Myocyte (in vitro differentiated cells): Measurements from ENCODE around the gene DHRS13. TPM values are rescaled to one million over a fixed set of nuclear protein-coding genes. Genes with fewer than 3 reads are reported as not detected.
"Not testable (repeated sequence)": the region's sequence is repeated elsewhere in the genome, so short reads cannot be mapped to it uniquely, and the experiment has no call there.

Experiments
- DNase-seq: peaks from one replicate; pipeline ENCODE4 v3.0.0-alpha.2; 2012; ENCODE audit warnings: low read depth
- microRNA counts: library from miRNA; unstranded; fragments of <30 nt; microRNA quantifications from one replicate; lab custom pipeline; 2016
- microRNA-seq: library from miRNA; unstranded; fragments of <30 nt; microRNA quantifications from one replicate; pipeline ENCODE4, GENCODE V29; 2016
- total RNA-seq: library from RNA; depleted of rRNA; stranded (reverse); fragments of >200 nt; gene quantifications from 2 replicates; pipeline ENCODE4 v1.2.3, GENCODE V29; 2014

DHRS13 gene
- total RNA-seq, 1 donor from 2014 or later, result 5.3 TPM

DNA sequence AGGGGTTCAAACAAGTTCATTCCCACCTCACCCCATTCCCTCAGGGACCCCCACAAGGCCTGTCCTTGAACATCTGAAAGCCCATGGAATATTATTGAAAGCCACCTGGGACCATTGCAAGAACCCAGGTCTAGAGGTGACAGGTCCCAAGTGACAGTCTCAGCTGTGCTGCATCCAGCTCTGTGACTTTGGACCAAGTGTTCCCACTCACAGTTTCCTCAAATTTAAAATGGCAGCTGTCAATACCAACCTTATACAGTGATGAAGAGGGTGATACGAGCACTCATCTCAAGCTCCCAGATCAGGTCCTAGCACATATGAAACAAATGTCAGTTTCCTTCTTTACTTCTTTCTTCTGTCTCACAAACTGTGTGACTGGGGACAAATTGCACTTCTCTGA lies 38.9 kb downstream of the DHRS13 start:
- no peak for DNase-seq

DNA sequence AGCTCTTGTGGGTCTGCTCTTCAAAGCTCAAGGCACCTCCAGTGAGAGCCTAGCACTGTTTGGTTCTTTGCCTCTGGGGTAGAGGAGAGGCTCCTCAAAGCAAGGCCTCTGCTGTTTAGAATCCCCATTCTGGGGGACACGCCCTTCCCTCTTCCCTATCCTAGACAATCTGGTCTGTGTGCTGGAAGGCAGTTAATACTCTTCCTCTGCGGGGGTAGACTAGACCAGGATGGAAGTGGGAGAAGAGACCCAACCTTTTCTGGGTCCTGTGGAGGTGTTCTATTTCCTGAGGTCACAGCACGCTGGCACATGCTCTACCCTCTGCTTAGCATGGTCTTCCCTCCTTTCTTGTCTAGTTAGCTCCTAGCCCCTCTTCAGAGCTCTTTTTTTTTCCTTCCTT lies 40.3 kb downstream of the DHRS13 start:
- no peak for DNase-seq

DNA sequence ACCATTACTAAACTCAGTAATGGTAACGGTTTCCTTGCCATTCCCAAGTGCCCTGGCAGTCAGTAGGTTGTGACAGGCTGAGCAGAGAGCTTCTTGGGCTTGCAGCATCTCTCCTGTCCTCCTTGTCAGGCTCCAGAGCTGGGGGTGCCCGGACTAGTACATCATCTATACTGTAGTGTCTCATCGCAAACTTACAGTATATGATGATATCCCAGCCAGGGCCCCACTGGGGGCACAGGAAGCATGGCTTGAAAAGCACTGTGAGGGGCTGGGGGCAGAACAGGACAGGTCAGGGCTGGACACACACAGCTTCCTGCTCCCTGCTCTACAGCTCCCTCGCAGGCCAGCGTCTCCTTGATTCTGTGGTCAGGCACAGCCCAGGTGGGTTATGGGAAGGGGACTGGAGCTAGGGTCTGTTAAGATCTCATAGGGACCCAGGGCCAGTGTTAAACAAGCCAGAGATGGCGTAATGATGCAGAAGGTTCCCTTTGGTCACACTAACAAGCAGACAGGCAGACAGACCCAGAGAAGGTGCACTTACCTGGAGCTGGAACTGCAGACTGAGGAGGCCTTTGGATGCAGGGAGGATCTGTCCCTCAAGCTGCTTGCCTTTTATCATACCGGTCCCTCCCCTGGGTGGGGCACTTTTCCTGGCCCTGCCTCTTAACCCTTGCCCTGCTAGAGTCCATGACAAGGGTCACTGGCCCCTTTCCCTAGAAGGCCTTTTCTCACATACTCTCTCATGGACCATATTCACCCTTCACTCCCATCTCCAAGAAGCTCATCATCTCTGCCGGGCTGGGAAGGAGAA lies 41.3 kb downstream of the DHRS13 start:
- no peak for DNase-seq

DNA sequence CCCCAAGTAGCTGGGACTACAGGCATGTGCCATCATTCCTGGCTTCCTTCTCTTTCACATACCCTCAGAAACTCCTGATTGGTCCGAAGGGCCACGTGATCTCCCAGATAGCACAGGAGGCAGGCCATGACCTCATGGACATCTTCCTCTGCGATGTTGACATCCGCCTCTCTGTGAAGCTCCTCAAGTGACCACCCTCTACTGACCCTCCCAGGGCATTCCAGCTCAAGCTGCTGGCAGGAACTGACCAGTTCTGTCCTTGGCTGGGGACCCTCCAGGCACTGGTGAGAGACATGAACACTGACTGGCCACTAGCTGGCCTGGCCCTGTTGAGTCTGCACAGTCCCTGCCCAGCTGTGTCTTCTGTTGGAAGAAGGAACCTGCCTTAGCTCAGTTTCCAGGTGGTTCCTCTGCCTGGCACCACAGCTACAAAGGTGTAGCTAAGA lies 42.5 kb downstream of the DHRS13 start:
- no peak for DNase-seq

DNA sequence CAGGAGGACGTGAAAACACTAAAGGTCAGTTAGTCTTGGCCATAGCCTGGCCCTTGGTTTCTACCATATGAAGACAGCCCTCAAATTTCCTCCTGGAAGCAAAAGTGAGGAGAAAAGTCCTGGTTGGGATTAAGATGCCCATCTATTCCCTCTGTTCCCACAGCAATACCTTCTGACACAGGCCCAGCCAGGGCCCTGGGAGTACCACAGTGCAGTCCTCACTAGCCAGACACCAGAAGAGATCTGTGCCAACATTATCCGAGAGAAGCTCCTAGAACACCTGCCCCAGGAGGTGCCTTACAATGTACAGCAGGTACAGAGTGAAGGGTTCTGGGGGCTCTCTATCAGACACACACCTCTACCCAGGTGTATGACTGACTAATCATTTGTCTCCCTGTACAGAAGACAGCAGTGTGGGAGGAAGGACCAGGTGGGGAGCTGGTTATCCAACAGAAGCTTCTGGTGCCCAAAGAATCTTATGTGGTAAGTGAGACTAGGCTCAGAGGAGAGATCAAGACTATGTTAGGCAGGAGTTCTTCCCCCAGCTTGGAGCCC lies 44.0 kb downstream of the DHRS13 start:
- no peak for DNase-seq

DNA sequence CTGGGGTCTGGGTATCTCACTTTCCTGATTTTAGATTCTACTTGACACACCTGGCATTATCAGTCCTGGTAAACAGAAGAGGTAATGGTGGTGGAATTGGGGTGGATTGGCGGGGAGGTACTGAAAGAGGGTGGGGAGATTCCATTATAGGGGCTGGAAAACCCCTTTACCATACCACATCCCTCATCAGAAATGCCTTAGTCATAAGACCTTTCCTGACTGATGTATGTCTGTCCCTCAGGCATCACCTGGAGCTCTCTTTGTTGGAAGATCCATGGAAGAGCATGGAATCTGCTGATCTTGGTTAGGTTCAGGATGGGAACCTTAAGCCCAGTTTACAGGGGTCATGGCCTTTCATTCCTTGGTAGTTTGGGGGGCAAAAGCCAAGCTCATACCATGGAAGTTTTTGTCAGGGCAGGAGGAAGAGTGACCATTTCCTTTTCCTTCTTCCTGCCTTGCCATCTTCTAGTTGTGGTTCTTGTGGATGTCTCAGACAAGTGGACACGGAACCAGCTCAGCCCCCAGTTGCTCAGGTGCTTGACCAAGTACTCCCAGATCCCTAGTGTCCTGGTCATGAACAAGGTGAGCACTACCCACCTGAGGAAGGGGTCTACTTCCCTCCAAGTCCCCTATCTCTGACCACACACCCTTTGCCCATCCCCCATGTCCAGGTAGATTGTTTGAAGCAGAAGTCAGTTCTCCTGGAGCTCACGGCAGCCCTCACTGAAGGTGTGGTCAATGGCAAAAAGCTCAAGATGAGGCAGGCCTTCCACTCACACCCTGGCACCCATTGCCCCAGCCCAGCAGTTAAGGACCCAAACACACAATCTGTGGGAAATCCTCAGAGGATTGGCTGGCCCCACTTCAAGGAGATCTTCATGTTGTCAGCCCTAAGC lies 44.7 kb downstream of the DHRS13 start:
- DNase-seq, result no peak

DNA sequence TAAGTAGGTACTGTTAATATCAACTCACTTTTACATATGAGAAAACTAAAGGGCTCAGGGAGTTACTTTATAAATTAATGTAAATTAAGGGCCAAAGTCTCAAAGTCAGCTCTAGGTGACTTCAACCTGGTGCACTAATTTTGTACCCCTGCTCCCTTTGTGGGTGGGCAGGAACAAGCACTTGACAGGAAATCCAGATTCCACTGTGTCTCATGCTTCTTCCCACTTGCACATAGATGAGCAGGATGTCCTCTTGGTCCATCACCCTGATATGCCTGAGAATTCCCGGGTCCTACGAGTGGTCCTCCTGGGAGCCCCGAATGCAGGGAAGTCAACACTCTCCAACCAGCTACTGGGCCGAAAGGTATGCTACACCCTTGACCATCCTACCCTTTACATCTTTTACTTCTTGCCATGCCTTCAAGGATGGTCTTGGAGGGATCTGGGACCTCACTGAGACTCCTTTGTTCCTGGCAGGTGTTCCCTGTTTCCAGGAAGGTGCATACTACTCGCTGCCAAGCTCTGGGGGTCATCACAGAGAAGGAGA lies 46.8 kb downstream of the DHRS13 start:
- DNase-seq, result no peak

DNA sequence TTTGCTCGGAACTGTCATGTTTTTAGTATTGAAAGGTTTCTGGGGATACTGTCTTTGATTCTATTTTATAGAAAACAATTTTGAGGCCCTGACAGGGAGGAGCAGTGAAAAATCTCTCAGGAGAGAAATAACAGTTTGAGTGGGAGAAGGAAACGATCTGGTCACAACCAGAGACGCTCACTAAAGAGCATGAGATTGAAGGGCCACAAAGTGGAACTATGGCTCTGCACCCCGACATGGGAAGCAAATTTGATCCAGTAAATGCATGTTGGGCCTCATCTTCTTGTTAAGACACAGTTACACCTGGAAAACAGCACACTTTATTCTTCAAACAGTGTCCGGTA lies 47.6 kb downstream of the DHRS13 start:
- no peak for DNase-seq

DNA sequence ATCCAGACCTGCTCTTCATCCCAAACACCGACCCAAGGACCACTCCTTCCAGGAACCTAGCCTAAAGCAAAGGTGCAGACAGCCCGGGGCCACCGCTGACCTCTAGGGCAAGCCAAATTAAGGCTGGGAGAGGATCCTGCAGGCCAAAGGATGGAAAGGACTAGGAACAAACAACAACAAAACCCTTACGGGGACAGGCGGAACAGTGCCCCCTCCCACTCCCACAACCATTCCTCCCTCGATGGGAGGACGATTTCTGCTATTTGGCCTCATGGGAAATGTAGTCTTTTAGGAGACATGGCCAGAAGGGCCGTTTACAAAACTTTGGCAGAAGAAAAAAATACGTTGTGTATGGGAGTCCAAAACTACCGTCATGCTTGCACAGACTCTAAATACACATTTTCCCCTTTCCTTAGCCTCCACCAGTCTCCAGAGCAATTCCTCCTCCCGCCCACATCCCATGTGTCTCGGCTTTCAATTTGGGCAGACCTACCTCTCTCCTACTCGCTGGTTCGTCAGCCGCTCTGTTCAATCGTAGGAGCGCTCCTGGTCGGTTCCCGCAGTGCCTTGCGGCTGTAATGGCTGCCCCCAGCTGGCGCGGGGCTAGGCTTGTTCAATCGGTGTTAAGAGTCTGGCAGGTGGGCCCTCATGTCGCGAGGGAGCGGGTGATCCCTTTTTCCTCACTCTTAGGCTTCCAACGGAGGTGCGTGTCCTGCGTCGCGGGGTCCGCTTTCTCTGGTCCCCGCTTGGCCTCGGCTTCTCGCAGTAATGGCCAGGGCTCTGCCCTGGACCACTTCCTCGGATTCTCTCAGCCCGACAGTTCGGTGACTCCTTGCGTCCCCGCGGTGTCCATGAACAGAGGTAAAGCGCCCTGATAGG lies 48.2 kb downstream of the DHRS13 start, which contains the start of gene ERAL1:
ERAL1 (plus strand) TSS at position 560 of the 879 bp plus-strand sequence; CDS start at position 579, 19 bp downstream.
- DNase-seq, result peak; percentile 90

DNA sequence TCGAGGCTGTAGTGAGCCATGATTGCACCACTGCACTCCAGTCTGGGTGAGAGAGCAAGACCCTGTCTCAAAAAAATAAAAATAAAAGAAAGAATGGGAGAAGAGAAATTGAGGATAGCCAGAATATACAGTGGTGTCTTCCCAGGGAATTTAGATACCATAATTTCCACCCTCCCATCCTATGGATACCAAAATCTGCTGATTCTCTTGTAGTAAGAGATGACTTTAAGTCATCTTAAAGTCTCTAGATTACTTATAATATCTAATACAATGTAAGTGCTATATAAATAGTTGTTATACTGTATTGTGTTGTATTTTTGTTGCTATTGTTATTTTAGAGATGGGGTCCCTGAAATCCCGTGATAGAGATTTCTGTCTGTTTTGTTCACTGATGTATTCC lies 49.6 kb downstream of the DHRS13 start:
- DNase-seq, result no peak

DNA sequence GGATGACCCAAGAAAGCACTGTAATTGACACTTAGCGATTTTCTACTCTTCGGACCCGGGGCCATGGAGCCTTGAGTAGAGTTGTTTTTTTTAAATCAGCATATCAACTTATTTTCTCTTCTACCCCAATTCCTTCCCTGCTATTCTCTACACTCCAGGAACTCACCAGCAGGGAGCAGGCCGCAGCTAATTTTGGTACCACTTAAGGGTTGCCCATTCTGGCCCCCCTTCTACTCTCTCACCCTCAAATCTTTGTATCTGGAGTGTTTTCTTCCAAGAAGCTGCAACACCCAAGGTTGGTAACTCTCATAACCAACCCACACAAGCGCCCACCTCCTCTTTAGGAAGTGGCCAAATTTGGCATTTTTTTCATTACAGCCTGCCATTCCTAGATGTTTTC lies 53.6 kb downstream of the DHRS13 start:
- DNase-seq, result no peak

DNA sequence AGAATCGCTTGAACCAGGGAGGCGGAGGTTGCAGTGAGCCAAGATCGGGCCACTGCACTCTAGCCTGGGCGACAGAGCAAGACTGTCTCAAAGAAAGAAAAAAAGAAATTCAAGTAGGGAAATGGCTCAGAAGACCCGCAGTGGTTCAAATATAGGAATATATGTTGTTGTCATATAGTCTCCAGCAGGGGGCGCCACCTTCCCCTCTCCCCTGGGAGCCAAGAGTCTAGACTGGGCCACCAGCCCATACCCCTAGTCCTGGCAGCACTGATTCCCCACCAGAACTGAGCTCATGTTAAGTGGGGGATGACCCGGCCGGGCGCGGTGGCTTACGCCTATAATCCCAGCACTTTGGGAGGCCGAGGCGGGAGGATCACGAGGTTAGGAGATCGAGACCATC lies 54.2 kb downstream of the DHRS13 start:
- not testable (repeated sequence) for DNase-seq

MicroRNAs within 50 kb of the gene (microRNA counts, 767-probe panel; counts per million panel counts)
- microRNA hsa-miR-144-3p (lab: Ali Mortazavi, UCI) (not detected), microRNA hsa-miR-451a (lab: Ali Mortazavi, UCI) (not detected)

Small RNA genes within 50 kb of the gene (microRNA-seq; reads per million reads assigned to microRNA genes)
- not detected for gene MIR451B

Other genes with a start within 250 kb of the DHRS13 start
- gene SDF2, start 241.2 kb downstream of the DHRS13 start, total RNA-seq, result 36.3 and 39.7 TPM in 2 replicates
- 37.5 and 38.3 TPM in 2 replicates for gene SUPT6H, start 240.9 kb downstream of the DHRS13 start, total RNA-seq
- 1.0 and 1.6 TPM in 2 replicates for gene PROCA1, start 191.2 kb downstream of the DHRS13 start, total RNA-seq
- gene RAB34, start 185.2 kb downstream of the DHRS13 start, total RNA-seq, result 162 and 198 TPM in 2 replicates
- 261 and 384 TPM in 2 replicates for gene RPL23A, start 183.1 kb downstream of the DHRS13 start, total RNA-seq
- 11.1 and 22.3 TPM in 2 replicates for gene TLCD1, start 176.8 kb downstream of the DHRS13 start, total RNA-seq
- gene NEK8, start 174.3 kb downstream of the DHRS13 start, total RNA-seq, result 5.5 and 6.0 TPM in 2 replicates
- 173 and 248 TPM in 2 replicates for gene TRAF4, start 159.1 kb downstream of the DHRS13 start, total RNA-seq
- gene FAM222B, start 60.3 kb downstream of the DHRS13 start, total RNA-seq, result 12.7 and 13.3 TPM in 2 replicates
- gene ERAL1, start 48.1 kb downstream of the DHRS13 start, total RNA-seq, result 35.2 and 43.7 TPM in 2 replicates
- 30.1 and 36.4 TPM in 2 replicates for gene FLOT2, start 5.3 kb downstream of the DHRS13 start, total RNA-seq
- 18.5 and 21.4 TPM in 2 replicates for gene PHF12, start 48.4 kb upstream of the DHRS13 start, total RNA-seq
- gene SEZ6, start 103.0 kb upstream of the DHRS13 start, total RNA-seq, result 0.16 and 0.57 TPM in 2 replicates
- gene PIPOX, start 140.1 kb upstream of the DHRS13 start, total RNA-seq, result 6.4 and 17.5 TPM in 2 replicates